Endometrial microvascular endothelial cells (primary cell): Measurements from ENCODE around the gene ZNF624. TPM values are rescaled to one million over a fixed set of nuclear protein-coding genes. Genes with fewer than 3 reads are reported as not detected.

ENCODE experiments used
- in situ Hi-C: cut with HindIII; loops from 2 replicates; pipeline ENCODE4 v1.10.0; 2017; ENCODE audit warnings: low sequenced_read_pairs, low pct_unique_long_range_greater_than_20kb; ENCODE audit errors: inconsistent ontology term
- total RNA-seq: library from RNA; depleted of rRNA; stranded (reverse); fragments of >200 nt; gene quantifications from one replicate; pipeline ENCODE4 v1.2.3, GENCODE V29; 2015; ENCODE audit errors: inconsistent ontology term

Gene ZNF624
- total RNA-seq, 1 donor from 2014 or later: 1.6 TPM

DNA sequence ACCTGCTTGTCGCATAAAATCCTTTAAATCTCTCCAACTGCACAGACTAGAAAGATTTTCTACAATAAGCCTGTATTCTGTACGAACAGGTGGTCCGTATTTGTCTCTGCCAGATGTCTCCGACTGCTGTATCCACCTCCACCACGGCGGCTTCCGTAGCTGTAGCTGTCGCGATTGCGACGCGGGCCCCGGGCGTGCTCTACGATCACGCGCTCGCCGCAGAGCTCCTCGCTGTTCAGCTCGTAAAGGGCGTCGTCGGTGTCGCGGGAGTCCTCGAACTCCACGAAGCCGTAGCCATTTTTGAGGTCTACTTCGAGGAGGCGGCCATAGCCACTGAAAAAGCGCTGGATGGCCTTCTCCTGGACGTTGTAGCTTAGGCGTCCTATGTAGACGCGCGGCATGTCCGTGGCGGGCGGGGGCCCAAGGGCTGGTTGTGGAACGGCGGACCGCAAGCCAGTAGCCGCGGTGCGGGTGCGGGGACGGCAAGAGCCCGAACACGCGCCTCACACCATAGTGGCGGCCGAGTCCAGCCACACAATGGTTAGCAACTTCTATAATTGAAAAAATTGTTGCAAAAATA is 36.1 kb downstream of the ZNF624 start:
- in situ Hi-C loops: no loop called here

DNA sequence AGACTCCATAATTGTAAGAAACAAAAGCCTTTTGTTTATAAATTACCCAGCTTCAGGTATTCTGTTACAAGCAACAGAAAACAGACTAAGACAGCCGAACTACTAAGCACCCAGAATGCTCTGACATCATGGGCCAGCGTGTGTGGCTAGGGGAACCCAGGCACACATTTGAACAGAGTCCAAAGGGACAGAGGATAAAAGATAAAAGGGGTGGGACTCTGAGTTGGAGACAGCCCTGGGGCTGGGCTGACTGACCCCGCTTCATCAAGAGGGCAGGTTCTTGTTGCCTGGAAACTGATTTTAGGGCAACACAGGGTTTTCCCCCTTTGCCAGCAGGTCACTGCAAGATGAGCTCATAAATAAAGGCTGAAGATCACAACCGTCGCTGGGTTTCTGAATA is 54.1 kb downstream of the ZNF624 start:
- in situ Hi-C loops: no loop called here

DNA sequence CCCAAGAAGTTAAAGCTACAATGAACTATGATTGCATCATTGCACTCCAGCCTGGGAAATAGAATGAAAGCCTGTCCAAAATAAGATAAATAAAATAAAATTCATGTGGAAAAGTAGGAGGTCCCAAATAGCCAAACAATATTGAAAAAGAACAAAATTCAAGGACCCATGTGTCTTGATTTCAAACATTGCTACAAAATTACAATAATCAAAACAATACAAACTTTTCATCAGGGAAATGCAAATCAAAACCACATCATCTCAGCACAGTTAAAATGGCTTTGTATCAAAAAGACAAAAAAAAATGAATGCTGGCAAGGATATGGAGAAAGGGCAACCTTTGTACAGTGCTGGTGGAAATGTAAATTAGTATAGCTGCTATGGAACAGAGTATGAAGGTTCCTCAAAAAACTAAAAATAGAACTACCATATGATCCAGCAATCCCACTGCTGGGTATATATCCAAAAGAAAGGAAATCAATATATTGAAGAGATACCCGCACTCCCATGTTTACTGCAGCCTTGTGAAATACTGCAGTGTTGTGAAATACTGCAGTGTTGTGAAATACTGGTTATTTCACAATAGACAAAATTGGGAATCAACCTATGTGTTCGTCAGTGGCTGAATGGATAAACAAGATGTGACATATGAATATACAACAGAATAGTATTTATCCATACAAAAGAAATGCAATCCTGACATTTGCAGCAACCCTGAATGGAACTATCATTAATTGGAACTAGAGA is 60.1 kb downstream of the ZNF624 start:
- in situ Hi-C loops: no loop called here

DNA sequence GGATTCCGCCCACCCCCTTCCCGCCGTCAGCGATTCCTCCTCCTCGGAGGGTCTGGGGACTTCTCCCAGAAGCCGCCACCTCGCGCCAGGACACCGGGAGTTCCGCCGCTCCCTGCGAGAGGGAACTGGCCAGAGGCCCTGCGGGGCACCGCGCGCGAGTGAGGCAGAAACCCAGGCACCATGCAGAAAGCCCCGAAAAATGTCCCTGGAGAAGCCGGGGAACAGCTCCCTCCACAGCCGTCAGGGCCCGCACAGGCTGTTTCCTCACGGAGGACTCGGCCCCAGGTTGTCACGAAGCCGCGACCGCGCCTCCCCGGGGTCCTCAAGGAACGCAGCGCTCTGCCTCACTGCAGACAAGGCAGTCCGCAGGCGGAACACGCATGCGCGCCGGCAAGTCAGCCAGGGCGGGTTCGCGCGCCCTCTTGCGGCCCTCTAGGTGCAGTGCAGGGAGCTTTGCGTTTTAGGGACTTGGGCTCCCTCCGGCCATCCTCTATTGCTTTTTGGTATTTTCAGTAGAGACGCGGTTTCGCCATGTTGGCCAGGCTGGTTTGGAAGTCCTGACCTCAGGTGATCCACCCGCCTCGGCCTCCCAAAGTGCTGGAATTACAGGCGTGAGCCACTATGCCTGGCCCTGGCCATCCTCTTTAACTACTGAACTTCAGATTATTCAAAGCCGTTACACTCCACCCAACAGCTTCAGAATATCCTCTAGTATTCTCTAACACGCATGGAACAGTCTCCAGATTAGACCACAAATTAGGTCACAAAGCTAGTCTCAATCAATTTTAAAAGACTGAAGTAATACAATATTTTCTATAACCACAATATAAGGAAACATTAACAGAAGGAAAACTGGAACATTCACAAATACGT is 64.3 kb downstream of the ZNF624 start:
- in situ Hi-C loops: no loop called here

DNA sequence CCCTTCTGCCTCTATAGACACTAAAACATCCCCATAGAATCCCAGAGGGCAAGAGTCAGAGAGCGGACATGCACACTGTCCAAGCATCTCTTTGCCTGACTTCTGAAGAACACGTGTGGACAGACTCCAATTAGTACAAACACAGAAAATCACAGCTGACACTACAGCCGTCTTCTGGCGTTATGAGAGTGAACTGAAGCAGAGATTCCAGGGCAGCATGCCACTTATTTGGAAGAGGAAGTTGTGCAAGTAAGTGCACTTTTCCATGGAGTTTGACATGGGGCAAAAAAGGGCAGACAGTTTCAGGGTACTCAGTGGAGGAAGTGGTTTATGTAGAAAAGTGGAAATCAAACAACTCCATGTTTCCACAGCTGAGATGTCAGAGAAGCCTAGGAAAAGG is 67.9 kb downstream of the ZNF624 start:
- in situ Hi-C loops: no loop called here

DNA sequence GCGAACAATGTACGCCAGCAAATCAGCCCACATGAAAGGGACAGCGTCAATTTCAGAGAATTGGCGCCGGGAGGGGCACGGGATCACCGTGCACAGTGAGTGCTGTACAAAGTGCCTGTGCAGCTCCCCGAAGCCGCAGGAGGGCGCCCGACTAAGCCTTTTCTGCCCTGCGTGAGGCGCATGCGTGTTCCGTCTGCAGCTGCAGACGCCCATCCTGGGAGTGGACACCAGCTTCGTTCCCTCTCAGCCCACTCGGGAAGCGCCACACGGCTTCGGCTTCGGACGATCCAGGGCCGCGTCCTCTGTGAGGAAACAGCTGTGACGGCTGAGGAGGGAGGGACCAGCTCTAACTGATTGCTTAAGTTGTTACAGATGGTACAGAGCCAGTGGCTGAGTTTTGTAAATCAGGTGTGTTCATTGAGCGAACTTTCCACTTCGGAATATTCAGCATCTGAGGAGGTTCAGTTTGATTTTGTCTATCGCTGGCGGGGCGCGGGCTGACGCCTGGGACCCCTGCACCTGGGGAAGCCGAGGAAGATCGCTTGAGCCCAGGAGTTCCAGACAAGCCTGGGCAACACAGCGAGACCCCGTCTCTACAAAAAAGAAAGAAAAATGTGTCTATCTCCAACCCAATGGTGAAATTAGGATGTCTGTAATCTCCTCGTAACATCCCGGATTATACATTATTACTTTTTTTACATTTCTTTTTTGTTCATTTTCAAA is 69.2 kb downstream of the ZNF624 start:
- in situ Hi-C loops: no loop called here

DNA sequence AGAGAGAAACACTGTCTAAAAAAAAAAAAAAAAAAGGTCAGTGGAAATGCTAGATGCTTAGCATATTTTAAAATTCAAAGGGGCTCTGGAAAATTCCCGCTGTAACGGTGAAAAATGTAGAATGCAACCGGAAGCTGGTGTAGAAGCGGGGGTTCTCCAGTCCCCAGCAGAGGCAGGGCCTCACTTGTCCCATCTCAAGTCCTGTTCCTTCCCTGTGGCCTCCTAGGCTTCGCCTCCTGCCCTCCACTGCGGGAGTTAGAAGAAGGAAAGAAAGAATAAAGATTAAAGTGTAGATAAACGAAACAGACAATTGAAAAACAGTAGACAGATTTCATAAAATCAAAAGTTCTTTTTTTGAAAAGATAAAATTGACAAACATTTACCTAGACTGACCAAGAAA is 69.9 kb downstream of the ZNF624 start:
- in situ Hi-C loops: no loop called here

DNA sequence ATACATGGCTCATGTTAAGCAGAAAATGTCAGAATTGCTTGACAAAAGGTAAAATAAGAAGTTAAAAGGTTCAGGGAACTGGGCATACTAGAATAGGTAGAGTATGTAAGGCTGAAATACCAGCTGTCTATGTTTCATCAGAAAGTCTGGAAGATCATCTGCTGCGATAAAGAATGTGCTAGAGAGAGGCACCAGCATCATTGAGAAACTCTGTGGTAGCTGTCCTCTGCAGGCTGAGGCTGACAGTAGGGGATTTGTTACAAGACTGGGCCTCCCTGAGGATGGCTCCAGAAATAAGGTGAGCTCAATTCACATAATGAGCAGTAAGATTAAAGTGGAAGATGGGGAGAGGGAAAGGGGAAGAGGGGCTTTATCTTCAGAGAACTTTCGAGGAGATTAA is 80.2 kb downstream of the ZNF624 start:
- in situ Hi-C loops: no loop called here

Other genes with a start within 250 kb of the ZNF624 start
- gene TRPV2, start 238.3 kb downstream of the ZNF624 start, total RNA-seq: 182 TPM
- 0.19 TPM for gene LRRC75A, start 161.7 kb downstream of the ZNF624 start, total RNA-seq
- gene ZNF287, start 84.6 kb downstream of the ZNF624 start, total RNA-seq: 4.6 TPM
- 0.37 TPM for gene CCDC144A, start 36.4 kb upstream of the ZNF624 start, total RNA-seq